Ovary (tissue), 9 donors: ENCODE results near the gene UBL4A. TPM values are rescaled to one million over a fixed set of nuclear protein-coding genes. Genes with fewer than 3 reads are reported as not detected.

Experiments used
- DNase-seq, 5 donors: peaks; one replicate each; pipeline ENCODE4 v3.0.0-alpha.2; 2019 to 2020
- H3K27ac ChIP-seq, 2 donors: fragments of 200-600 bp; one replicate each; pipeline versions ENCODE4 v1.5.1 to v1.8.0; 2019 to 2022
- H3K27me3 ChIP-seq: fragments of 200-600 bp; one replicate; pipeline ENCODE4 v1.8.0; 2022
- H3K36me3 ChIP-seq: fragments of 200-600 bp; sonication (generic); one replicate; pipeline ENCODE4 v1.5.1; 2019
- H3K4me1 ChIP-seq: one replicate; pipeline ENCODE4 v1.8.1; 2013; ENCODE audit warnings: mild to moderate bottlenecking, moderate library complexity; ENCODE audit not compliant: insufficient read depth
- H3K4me3 ChIP-seq: fragments of 200-600 bp; sonication (generic); one replicate; pipeline ENCODE4 v1.5.1; 2017
- H3K9me3 ChIP-seq, 2 donors: fragments of 200-600 bp in 1 of 2; sonication (generic) in 1 of 2; one replicate each; pipeline versions ENCODE4 v1.5.1 to v1.8.1; 2013 to 2019; ENCODE audit warnings: mild to moderate bottlenecking in 1 of 2, moderate library complexity in 1 of 2
- EP300 ChIP-seq: sonication (generic); formaldehyde crosslinking; IDR thresholded peaks from one replicate; pipeline ENCODE4 v1.6.1; 2017; ENCODE audit warnings: antibody characterized with exemption
- POLR2A ChIP-seq: fragments of 450-650 bp; IDR thresholded peaks from one replicate; pipeline ENCODE4 v1.6.1; 2017; ENCODE audit warnings: antibody characterized with exemption, mild to moderate bottlenecking, moderate library complexity
- WGBS, 3 donors: extraction: QIAGEN DNeasy Blood & Tissue Kit in 1 of 3; methylation state at CpG; one replicate each; pipeline versions ENCODE4 v1.1.5 to v1.1.7; 2013 to 2017; 5-methylcytosine and 5-hydroxymethylcytosine counted together
- intact Hi-C, 4 donors: fragments of 100-400 bp; cut with DNase I; formaldehyde crosslinking; loops; one replicate each; pipeline versions ENCODE4 v1.11.0 to v1.15.1; 2022 to 2023
- polyA plus RNA-seq, 2 donors: library from polyadenylated mRNA; stranded (reverse); fragments of 200-250 nt in 1 of 2; fragments of 350-450 nt in 1 of 2; fragmentation: Illumina TruSeq in 1 of 2; extraction: RNeasy Lipid Tissue Mini Kit (QIAGEN cat#74804) in 1 of 2; gene quantifications; one replicate each; pipeline ENCODE4 v1.2.3, GENCODE V29; 2013 to 2014
- total RNA-seq, 7 donors: library from RNA; depleted of rRNA in 2 of 7; stranded (reverse); fragments of >200 nt in 2 of 7; fragmentation: NEBNext Ultra II Directional in 3 of 7; extraction: Animal tissue kit (Norgen Biotek cat#: 25700) in 3 of 7; gene quantifications; one replicate each; pipeline versions ENCODE4 v1.1.0 to v1.2.4, GENCODE V29; 2016 to 2023
- TF ChIP-seq, protein P1 (sequence below), 3 donors: fragments of 450-650 bp in 2 of 3; fragments of 200-600 bp in 1 of 3; IDR thresholded peaks; one replicate each; pipeline versions ENCODE4 v1.5.1 to v1.8.0; 2016 to 2022; ENCODE audit warnings: antibody characterized with exemption in 3 of 3, mild to moderate bottlenecking in 1 of 3
- donor health status: DM: no; HTN: no; CAD: no; lungs with moderate emphysema.
- donor health status: DM: no; HTN: no; CAD: no.
- donor health status: Bipolar disorder and iron deficiency.
- donor health status: DM: yes; HTN: yes; CAD: no.
- donor health status: DM: no; HTN: no; CAD: no.
- donor health status: DM: yes; HTN: yes; CAD: no.

Gene UBL4A
- total and polyA plus RNA-seq, 9 donors = 14.6 to 35.5 (median 27.9) TPM

DNA sequence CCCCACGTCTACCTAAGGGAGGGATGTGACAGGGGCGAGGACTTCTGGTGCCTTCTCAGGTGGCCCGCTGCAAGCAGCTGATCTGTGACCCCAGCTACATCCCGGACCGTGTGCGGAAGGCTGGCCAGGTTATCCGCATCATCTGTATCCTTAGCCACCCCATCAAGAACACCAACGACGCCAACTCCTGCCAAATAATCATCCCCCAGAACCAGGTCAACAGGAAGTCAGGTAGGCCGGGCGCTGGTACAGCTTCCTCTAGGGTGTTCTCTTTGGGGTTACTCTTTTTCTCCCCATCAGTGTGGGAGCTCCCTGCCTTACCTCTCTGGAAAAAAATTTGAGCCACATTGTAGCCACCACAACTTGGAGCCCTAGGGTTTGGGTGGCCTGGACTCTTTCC, 44.9 kb downstream of the UBL4A start:
- Histone ChIP-seq H3K4me3 (no peak overlapping the region), H3K4me1 (peaks cover 6% of the 10 kb centered on the region), H3K27ac (no peak overlapping the region), H3K36me3 (no peaks in the 10 kb centered on the region), H3K9me3 (no peaks in the 10 kb centered on the region), H3K27me3 (no peaks in the 10 kb centered on the region)
- WGBS, 3 donors = 86 to 91% (median 86%) methylated on average over 11 of the region's 11 CpGs
- intact Hi-C loops = no loop called here
- TF ChIP-seq, protein P1, sequence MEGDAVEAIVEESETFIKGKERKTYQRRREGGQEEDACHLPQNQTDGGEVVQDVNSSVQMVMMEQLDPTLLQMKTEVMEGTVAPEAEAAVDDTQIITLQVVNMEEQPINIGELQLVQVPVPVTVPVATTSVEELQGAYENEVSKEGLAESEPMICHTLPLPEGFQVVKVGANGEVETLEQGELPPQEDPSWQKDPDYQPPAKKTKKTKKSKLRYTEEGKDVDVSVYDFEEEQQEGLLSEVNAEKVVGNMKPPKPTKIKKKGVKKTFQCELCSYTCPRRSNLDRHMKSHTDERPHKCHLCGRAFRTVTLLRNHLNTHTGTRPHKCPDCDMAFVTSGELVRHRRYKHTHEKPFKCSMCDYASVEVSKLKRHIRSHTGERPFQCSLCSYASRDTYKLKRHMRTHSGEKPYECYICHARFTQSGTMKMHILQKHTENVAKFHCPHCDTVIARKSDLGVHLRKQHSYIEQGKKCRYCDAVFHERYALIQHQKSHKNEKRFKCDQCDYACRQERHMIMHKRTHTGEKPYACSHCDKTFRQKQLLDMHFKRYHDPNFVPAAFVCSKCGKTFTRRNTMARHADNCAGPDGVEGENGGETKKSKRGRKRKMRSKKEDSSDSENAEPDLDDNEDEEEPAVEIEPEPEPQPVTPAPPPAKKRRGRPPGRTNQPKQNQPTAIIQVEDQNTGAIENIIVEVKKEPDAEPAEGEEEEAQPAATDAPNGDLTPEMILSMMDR (IDR thresholded peaks at IDR 0.05) = no peak
- TF ChIP-seq EP300 = no peak
- TF ChIP-seq POLR2A = no peak
- DNase-seq = no peak

DNA sequence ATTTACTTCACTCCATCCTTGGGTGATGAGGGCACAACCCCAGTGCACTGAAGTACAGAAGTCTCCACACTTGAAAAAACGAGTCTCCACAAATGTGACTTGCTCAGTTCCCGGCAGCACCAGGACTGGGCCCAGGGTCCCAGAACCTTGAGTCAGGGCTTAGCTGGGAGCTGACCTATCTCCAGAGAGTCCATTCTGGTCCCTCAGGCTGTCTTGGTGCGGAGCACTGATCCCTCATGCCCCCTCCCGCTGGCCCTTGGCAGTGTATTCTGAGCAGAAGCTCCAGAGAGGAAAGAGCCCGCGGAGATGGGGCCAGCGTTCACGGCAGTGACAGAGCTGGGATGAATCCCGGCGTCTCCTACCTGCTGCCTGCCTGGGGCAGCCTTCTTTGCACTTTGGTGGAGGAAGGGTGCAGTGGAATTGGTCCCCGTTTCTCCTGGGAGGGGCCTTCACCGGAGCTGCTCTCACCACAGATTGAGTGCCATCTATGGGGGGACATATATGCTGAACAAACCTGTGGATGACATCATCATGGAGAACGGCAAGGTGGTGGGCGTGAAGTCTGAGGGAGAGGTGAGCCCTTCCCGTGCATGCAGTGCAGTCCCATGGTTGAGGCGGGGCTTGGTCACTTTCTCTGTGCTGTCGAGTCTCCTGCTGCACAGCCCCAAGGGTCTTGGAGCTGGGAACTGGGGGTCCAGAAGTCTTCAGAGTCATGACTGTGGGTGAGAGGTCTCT, 45.6 kb downstream of the UBL4A start:
- Histone ChIP-seq H3K4me1 (peaks cover 6% of the 10 kb centered on the region), H3K36me3 (no peaks in the 10 kb centered on the region), H3K27me3 (no peaks in the 10 kb centered on the region), H3K27ac (no peak overlapping the region), H3K9me3 (no peaks in the 10 kb centered on the region), H3K4me3 (no peak overlapping the region)
- intact Hi-C loops = no loop called here
- DNase-seq = no peak
- TF ChIP-seq, protein P1 (IDR thresholded peaks at IDR 0.05) = no peak
- TF ChIP-seq EP300 = no peak
- no peak for TF ChIP-seq POLR2A
- 80 to 83% (median 83%) methylated on average over 17 of the region's 17 CpGs for WGBS, 3 donors

DNA sequence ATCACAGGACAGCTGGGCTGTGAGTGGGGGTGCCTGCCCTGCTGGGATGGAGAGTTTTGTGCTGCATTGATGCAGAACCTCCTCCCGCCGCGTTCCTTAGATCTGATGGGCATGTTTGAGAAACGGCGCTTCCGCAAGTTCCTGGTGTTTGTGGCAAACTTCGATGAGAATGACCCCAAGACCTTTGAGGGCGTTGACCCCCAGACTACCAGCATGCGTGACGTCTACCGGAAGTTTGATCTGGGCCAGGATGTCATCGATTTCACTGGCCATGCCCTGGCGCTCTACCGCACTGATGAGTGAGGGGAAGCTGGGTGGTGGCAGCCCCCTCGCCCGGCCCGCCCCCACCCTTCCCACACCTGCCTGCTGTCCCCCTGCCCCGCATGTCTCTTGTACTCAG, 46.6 kb downstream of the UBL4A start:
- Histone ChIP-seq H3K9me3 (no peaks in the 10 kb centered on the region), H3K4me3 (no peak overlapping the region), H3K27ac (no peak overlapping the region), H3K36me3 (no peaks in the 10 kb centered on the region), H3K4me1 (peaks cover 6% of the 10 kb centered on the region), H3K27me3 (no peaks in the 10 kb centered on the region)
- WGBS, 3 donors = 85 to 92% (median 88%) methylated on average over 18 of the region's 18 CpGs
- intact Hi-C loops = no loop called here
- DNase-seq = no peak
- TF ChIP-seq, protein P1 (IDR thresholded peaks at IDR 0.05) = no peak
- TF ChIP-seq EP300 (no peak), POLR2A (no peak)

DNA sequence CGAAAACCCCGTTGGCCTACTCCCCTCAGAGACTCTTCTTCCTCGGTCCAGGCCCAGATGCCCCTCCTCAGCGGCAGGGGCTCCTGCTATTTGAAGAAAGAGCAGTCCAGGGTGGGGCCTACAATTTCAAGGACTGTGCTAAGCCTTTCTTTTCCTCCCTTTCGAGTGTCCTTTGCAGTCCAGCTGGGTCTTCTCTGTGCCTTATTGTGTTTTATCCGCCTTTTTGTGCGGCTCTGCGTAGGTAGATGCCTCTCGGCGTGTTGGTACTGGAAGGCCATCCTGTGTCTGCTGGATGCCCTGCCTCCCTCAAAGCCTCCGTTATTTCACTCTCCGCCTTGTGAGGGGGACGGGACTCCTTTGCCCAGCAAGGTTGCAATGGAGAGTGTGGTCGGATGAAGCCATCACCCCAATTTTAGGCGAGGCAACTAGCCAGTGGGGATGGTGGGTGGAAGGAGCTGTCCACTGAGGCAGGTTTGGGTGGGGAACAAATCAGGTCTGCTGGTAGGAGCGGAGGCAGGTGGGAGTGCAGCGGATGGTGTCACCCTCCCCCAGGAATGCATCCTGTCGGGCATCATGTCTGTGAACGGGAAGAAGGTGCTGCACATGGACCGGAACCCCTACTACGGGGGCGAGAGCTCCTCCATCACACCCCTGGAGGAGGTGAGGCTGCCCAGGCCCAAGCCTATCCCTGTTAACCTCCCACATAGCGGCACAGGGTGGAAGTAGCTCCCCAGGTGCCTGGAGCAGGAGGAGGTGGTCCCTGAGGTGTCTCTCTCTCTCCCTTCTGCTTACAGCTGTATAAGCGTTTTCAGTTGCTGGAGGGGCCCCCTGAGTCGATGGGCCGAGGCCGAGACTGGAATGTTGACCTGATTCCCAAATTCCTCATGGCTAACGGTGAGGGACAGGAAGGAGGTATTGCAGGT, 48.2 kb downstream of the UBL4A start:
- H3K27me3 ChIP-seq = no peaks in the 10 kb centered on the region
- DNase-seq = no peak
- H3K27ac ChIP-seq = peak overlapping the region in 1 of 2 donors; percentile 91
- intact Hi-C loops = no loop called here
- TF ChIP-seq POLR2A = no peak
- no peak for TF ChIP-seq EP300
- TF ChIP-seq, protein P1 (IDR thresholded peaks at IDR 0.05) = no peak
- no peaks in the 10 kb centered on the region for H3K36me3 ChIP-seq
- no peaks in the 10 kb centered on the region for H3K9me3 ChIP-seq
- peaks cover 6% of the 10 kb centered on the region for H3K4me1 ChIP-seq
- WGBS, 3 donors = 46 to 54% (median 52%) methylated on average over 28 of the region's 28 CpGs
- H3K4me3 ChIP-seq = peak overlapping the region; percentile 64
